Panc1 (cell line): Measurements from ENCODE around the gene PCED1B. TPM values are rescaled to one million over a fixed set of nuclear protein-coding genes. Genes with fewer than 3 reads are reported as not detected.

Experiments used
- ATAC-seq: fragments of 200-7000 bp; cut with Tn5 transposase; 2 replicates; pipeline ENCODE4 v1.9.1; 2020; ENCODE audit warnings: mild to moderate bottlenecking, moderate library complexity
- BruUV-seq: library from RNA; stranded (reverse); fragments of 400-500 nt; replicated peaks from 2 replicates; lab custom pipeline; 2021; lab: Mats Ljungman, UMichigan
- CTCF ChIA-PET: fragments of 300-600 bp; sonication (Branson Sonifier 250); formaldehyde crosslinking; loops from one replicate; lab custom pipeline; 2022; ENCODE audit warnings: antibody characterized with exemption; lab: Charles Lee
- POLR2A ChIA-PET: fragments of 300-600 bp; sonication (Branson Sonifier 250); formaldehyde crosslinking; loops from one replicate; lab custom pipeline; 2022; ENCODE audit warnings: antibody characterized with exemption; lab: Charles Lee
- DNase-seq: peaks from one replicate; pipeline ENCODE4 v3.0.0-alpha.2; 2010; ENCODE audit warnings: low read depth, low spot score
- H3K27ac ChIP-seq: 2 replicates; pipeline ENCODE4 v1.5.1; 2011; ENCODE audit warnings: mild to moderate bottlenecking, low read length, inconsistent platforms
- H3K27me3 ChIP-seq: fragments of 200-500 bp; sonication (Bioruptor generic); 2 replicates; pipeline ENCODE4 v1.6.0; 2014; ENCODE audit warnings: low read length, inconsistent platforms; ENCODE audit not compliant: control insufficient read depth, insufficient read depth
- H3K36me3 ChIP-seq: fragments of 200-500 bp; sonication (Bioruptor generic); 2 replicates; pipeline ENCODE4 v1.5.1; 2014; ENCODE audit warnings: inconsistent platforms, mild to moderate bottlenecking, low read length, moderate library complexity; ENCODE audit not compliant: control insufficient read depth, insufficient read depth
- H3K4me1 ChIP-seq: 2 replicates; pipeline ENCODE4 v1.5.1; 2011; ENCODE audit warnings: inconsistent platforms, mild to moderate bottlenecking, low read length, moderate library complexity; ENCODE audit not compliant: control insufficient read depth, insufficient read depth
- H3K4me3 ChIP-seq, 2 experiments: 2 replicates each; pipeline ENCODE4 v1.5.1; 2011 to 2012; ENCODE audit warnings: low read depth in 2 of 2, low read length in 2 of 2, mild to moderate bottlenecking in 2 of 2, inconsistent platforms in 1 of 2, moderate library complexity in 1 of 2
- H3K9me3 ChIP-seq: fragments of 200-500 bp; sonication (Bioruptor generic); 2 replicates; pipeline ENCODE4 v1.5.1; 2014; ENCODE audit warnings: low read depth, mild to moderate bottlenecking, inconsistent platforms, low read length, moderate library complexity; ENCODE audit not compliant: control insufficient read depth, insufficient read depth
- CTCF ChIP-seq: fragments of 450-650 bp; IDR thresholded peaks from 2 replicates; pipeline ENCODE4 v1.5.1; 2017; ENCODE audit warnings: mild to moderate bottlenecking
- POLR2AphosphoS5 ChIP-seq: IDR thresholded peaks from 2 replicates; pipeline ENCODE4 v1.6.1; 2012; ENCODE audit warnings: mild to moderate bottlenecking, low read depth, low read length, moderate library complexity
- REST ChIP-seq, 2 experiments: IDR thresholded peaks; 2 replicates each; pipeline ENCODE4 v1.6.1; 2011 to 2012; ENCODE audit warnings: low read depth in 2 of 2, control low read depth in 1 of 2, low read length in 1 of 2, mild to moderate bottlenecking in 1 of 2, moderate library complexity in 1 of 2; ENCODE audit not compliant: insufficient read depth in 1 of 2
- SIN3A ChIP-seq: IDR thresholded peaks from 2 replicates; pipeline ENCODE4 v1.6.1; 2012; ENCODE audit warnings: low read depth, mild to moderate bottlenecking, low read length, moderate library complexity, borderline replicate concordance; ENCODE audit not compliant: insufficient read depth
- TCF7L2 ChIP-seq: IDR thresholded peaks from 2 replicates; pipeline ENCODE4 v1.6.1; 2011; ENCODE audit warnings: mild to moderate bottlenecking, low read depth, low read length, inconsistent platforms
- in situ Hi-C: cut with HindIII; loops from 2 replicates; pipeline ENCODE4 v1.10.0; 2016; ENCODE audit warnings: low sequenced_read_pairs, low pct_unique_long_range_greater_than_20kb
- intact Hi-C: fragments of 100-400 bp; cut with micrococcal nuclease; formaldehyde crosslinking; loops from one replicate; pipeline ENCODE4 v1.10.0; 2022; ENCODE audit not compliant: unreplicated experiment
- total RNA-seq: library from RNA; stranded (reverse); gene quantifications from one replicate; pipeline ENCODE4 v1.2.1, GENCODE V29; 2021; ENCODE audit not compliant: unreplicated experiment

The PCED1B gene
- total RNA-seq, 1 experiment from 2014 or later = 0.82 TPM

GRCh38 chr12:47073951-47074350, 5.5 kb upstream of the PCED1B start:
- intact Hi-C loops = no loop called here
- Histone ChIP-seq H3K4me3 (no peak overlapping the region), H3K9me3 (no peaks in the 10 kb centered on the region), H3K27me3 (peaks cover 2% of the 10 kb centered on the region; the same call in 1 of the 2 replicates), H3K36me3 (no peaks in the 10 kb centered on the region), H3K4me1 (peaks cover 3% of the 10 kb centered on the region), H3K27ac (no peak overlapping the region)
- no TSS peak for BruUV-seq
- ChIA-PET POLR2A (no interaction called here), CTCF (interaction anchor here (0.7 kb wide), 1 partner anchor 45 kb away, joined by 4 read pairs; no protein-coding TSS in a partner anchor)
- in situ Hi-C loops = no loop called here
- DNase-seq = no peak
- TF ChIP-seq POLR2AphosphoS5 = no peak
- no peak for ATAC-seq

- CTCF ChIA-PET = interaction anchor here (0.5 kb wide), 1 partner anchor 87 kb away, joined by 6 read pairs; no protein-coding TSS in a partner anchor
Measured at GRCh38 chr12:47074757-47075156, 4.7 kb upstream of the PCED1B start.

More at GRCh38 chr12:47074757-47075156, 4.7 kb upstream of the PCED1B start:
- Histone ChIP-seq H3K27me3 (peaks cover 2% of the 10 kb centered on the region; the same call in 1 of the 2 replicates), H3K36me3 (no peaks in the 10 kb centered on the region; the same call in 1 of the 2 replicates), H3K9me3 (no peaks in the 10 kb centered on the region), H3K4me1 (peaks cover 3% of the 10 kb centered on the region), H3K4me3 (no peak overlapping the region), H3K27ac (no peak overlapping the region)
- ATAC-seq (no peak), DNase-seq (no peak)
- POLR2A ChIA-PET = no interaction called here
- in situ Hi-C loops = no loop called here
- intact Hi-C loops = no loop called here
- BruUV-seq = no TSS peak
- TF ChIP-seq SIN3A = no peak
- TF ChIP-seq CTCF = no peak
- TF ChIP-seq REST (IDR thresholded peaks at IDR 0.05; ENCODE audit: insufficient read depth in 1 of 2, low read depth in 2 of 2, low read length in 1 of 2) = no peak
- no peak for TF ChIP-seq POLR2AphosphoS5
- TF ChIP-seq TCF7L2 = no peak
